Common myeloid progenitor, CD34-positive (primary cell): Measurements from ENCODE around the gene GRIK4.

Experiments
- CTCF ChIA-PET: fragments of 350-600 bp; sonication (Branson Sonifier 250); formaldehyde crosslinking; loops from one replicate; lab custom pipeline; 2021; ENCODE audit warnings: antibody characterized with exemption; lab: Charles Lee
- POLR2A ChIA-PET: fragments of 350-600 bp; sonication (Branson Sonifier 250); formaldehyde crosslinking; loops from one replicate; lab custom pipeline; 2021; ENCODE audit warnings: antibody characterized with exemption; lab: Charles Lee
- DNase-seq, 3 donors: peaks; one replicate each; pipeline versions ENCODE4 v3.0.0 to v3.0.0-alpha.2; 2013
- H3K27ac ChIP-seq, 2 experiments: 1 replicate in 1 of 2; 2 replicates in 1 of 2; pipeline ENCODE4 v1.7.0; 2013; ENCODE audit warnings: inconsistent platforms in 2 of 2, low read length in 2 of 2, mild to moderate bottlenecking in 2 of 2, low read depth in 1 of 2, moderate library complexity in 1 of 2; ENCODE audit not compliant: severe bottlenecking in 2 of 2, insufficient read depth in 1 of 2, poor library complexity in 1 of 2
- H3K27me3 ChIP-seq, 5 experiments: replicated peaks in 2 of 5; 1 replicate in 3 of 5; 2 replicates in 2 of 5; pipeline versions ENCODE4 v1.6.1 to v1.7.0; 2013; ENCODE audit warnings: low read length in 4 of 5, mild to moderate bottlenecking in 2 of 5, moderate library complexity in 2 of 5, inconsistent platforms in 1 of 5; ENCODE audit not compliant: insufficient read depth in 5 of 5, control insufficient read depth in 4 of 5
- H3K36me3 ChIP-seq, 4 experiments: 1 replicate in 2 of 4; 2 replicates in 2 of 4; pipeline versions ENCODE4 v1.6.1 to v1.7.0; 2013; ENCODE audit warnings: low read length in 3 of 4, control low read depth in 1 of 4, mild to moderate bottlenecking in 1 of 4; ENCODE audit not compliant: control insufficient read depth in 4 of 4, insufficient read depth in 4 of 4
- H3K4me1 ChIP-seq, 4 experiments: 1 replicate in 3 of 4; 2 replicates in 1 of 4; pipeline versions ENCODE4 v1.6.1 to v1.7.1; 2013; ENCODE audit warnings: low read length in 3 of 4, mild to moderate bottlenecking in 3 of 4, control low read depth in 1 of 4, inconsistent platforms in 1 of 4, moderate library complexity in 1 of 4; ENCODE audit not compliant: control insufficient read depth in 4 of 4, insufficient read depth in 4 of 4; ENCODE audit errors: control extremely low read depth in 1 of 4
- H3K4me3 ChIP-seq, 7 experiments: 1 replicate in 4 of 7; 2 replicates in 3 of 7; pipeline versions ENCODE4 v1.5.1 to v1.7.0; 2013; ENCODE audit warnings: mild to moderate bottlenecking in 7 of 7, low read length in 6 of 7, moderate library complexity in 6 of 7, inconsistent platforms in 2 of 7, low read depth in 2 of 7, control low read depth in 1 of 7; ENCODE audit not compliant: insufficient read depth in 4 of 7, control insufficient read depth in 1 of 7; ENCODE audit errors: extremely low read depth in 1 of 7
- H3K9me3 ChIP-seq, 5 experiments: 1 replicate in 4 of 5; 2 replicates in 1 of 5; pipeline versions ENCODE4 v1.6.1 to v1.7.1; 2013; ENCODE audit warnings: low read length in 4 of 5, mild to moderate bottlenecking in 2 of 5, inconsistent platforms in 1 of 5, low read depth in 1 of 5, moderate library complexity in 1 of 5; ENCODE audit not compliant: control insufficient read depth in 4 of 5, insufficient read depth in 2 of 5; ENCODE audit errors: control extremely low read depth in 1 of 5
- WGBS: methylation state at CpG from one replicate; pipeline ENCODE4 v1.1.5; 2013; ENCODE audit not compliant: insufficient coverage; 5-methylcytosine and 5-hydroxymethylcytosine counted together

The GRIK4 gene

DNA sequence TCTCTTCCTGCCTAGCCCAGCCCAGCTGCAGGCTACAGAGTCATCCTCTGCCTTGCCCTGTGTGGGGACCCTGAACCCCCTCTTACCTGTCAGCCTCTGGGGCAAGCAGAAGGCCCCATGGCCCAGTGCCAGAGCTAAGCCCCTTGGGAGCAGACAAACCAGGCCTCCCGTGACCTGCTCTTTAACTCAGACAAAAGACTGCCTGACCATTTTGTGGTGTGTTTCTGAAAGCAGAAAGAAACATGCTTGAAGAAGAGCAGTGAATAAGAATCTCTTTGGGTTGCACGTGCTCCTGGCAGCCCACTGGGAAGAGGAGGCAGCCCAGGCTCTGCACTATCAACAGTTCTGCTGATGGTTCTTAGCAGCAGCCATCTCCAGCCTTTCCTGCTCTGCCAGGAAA is 118.6 kb downstream of the GRIK4 start:
- CTCF ChIA-PET: interaction anchor here (1.2 kb wide), 1 partner anchor 9 kb away, joined by 3 read pairs; no protein-coding TSS in a partner anchor
- Histone ChIP-seq H3K27ac (no peak overlapping the region), H3K4me3 (no peak overlapping the region), H3K36me3 (no peaks in the 10 kb centered on the region), H3K4me1 (peaks cover 0 to 20% (median 6%) of the 10 kb centered on the region in 4 experiments), H3K9me3 (no peaks in the 10 kb centered on the region), H3K27me3 (peaks cover 0 to 12% (median 0%) of the 10 kb centered on the region in 5 experiments)
- WGBS: 87% methylated on average over 2 of the region's 2 CpGs
- no peak for DNase-seq
- POLR2A ChIA-PET: no interaction called here

GRCh38 chr11:120632579-120632978 is 121.0 kb downstream of the GRIK4 start:
- peak in 2 of 3 donors; percentile 38 to 52 for DNase-seq
- Histone ChIP-seq H3K9me3 (no peaks in the 10 kb centered on the region), H3K27ac (no peak overlapping the region), H3K4me1 (peaks cover 0 to 27% (median 9%) of the 10 kb centered on the region in 4 experiments), H3K4me3 (no peak overlapping the region), H3K27me3 (peaks cover 0 to 10% (median 0%) of the 10 kb centered on the region in 5 experiments), H3K36me3 (no peaks in the 10 kb centered on the region)
- POLR2A ChIA-PET: no interaction called here
- CTCF ChIA-PET: interaction anchor here (0.9 to 2.5 kb wide), 6 partner anchors 9 to 121 kb away, joined by 3 to 10 read pairs (median 4); partner anchors contain the start of gene GRIK4
- 81% methylated on average over 3 of the region's 3 CpGs for WGBS

DNA sequence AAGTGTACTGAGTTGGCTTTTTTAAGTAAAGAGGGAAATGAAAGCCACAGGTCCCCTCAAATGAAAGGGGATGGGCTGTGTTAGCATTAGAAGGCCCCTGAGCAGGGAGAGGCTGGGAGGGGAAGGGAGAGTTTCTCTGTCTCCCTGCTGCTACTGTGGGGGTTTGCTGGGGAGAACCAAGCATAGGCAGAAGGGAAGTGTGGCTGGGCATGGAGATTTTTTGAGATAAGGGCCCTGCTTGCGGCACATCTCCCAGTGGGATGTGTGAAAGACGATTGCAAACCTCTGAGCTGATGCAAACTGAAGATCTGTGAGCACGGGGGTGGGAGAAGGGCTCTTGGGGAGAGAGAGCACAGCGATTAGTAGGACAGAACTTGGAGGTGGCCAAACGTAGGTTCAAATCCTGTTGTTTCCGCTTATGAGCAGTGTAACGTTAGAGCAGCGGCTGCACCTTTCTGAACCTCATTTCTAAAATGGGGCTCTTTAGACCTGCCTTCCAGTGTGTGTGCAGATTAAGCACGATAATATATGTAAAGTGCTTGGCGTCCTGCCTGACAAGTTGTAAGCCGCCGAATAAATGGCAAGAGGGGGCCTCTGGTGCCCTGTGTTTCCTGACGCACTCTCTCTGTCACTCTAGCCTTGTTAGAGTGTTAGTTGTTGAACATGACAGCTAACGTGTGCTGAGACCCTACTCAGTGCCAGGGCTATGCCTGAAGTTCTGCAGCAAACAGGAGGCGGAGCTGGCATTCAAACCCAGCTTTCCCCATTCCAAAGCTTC is 122.3 kb downstream of the GRIK4 start:
- no peaks in the 10 kb centered on the region for H3K9me3 ChIP-seq
- no peak overlapping the region for H3K27ac ChIP-seq
- ChIA-PET POLR2A (no interaction called here), CTCF (interaction anchor here (0.7 kb wide), 1 partner anchor 13 kb away, joined by 3 read pairs; no protein-coding TSS in a partner anchor)
- H3K27me3 ChIP-seq: peaks cover 0 to 10% (median 0%) of the 10 kb centered on the region in 5 experiments
- peaks cover 0 to 27% (median 9%) of the 10 kb centered on the region in 4 experiments for H3K4me1 ChIP-seq
- peak overlapping the region in 1 of 7 experiments; percentile 2 for H3K4me3 ChIP-seq
- DNase-seq: peak in 2 of 3 donors; percentile 31 to 54
- H3K36me3 ChIP-seq: no peaks in the 10 kb centered on the region
- 9% methylated on average over 14 of the region's 15 CpGs for WGBS

GRCh38 chr11:120634706-120635105 is 123.2 kb downstream of the GRIK4 start:
- Histone ChIP-seq H3K4me1 (peaks cover 0 to 27% (median 9%) of the 10 kb centered on the region in 4 experiments), H3K27me3 (peaks cover 0 to 10% (median 0%) of the 10 kb centered on the region in 5 experiments), H3K36me3 (no peaks in the 10 kb centered on the region), H3K9me3 (no peaks in the 10 kb centered on the region), H3K27ac (no peak overlapping the region), H3K4me3 (no peak overlapping the region)
- POLR2A ChIA-PET: no interaction called here
- WGBS: 79% methylated on average over 12 of the region's 13 CpGs
- CTCF ChIA-PET: no interaction called here
- DNase-seq: no peak

- Histone ChIP-seq H3K4me3 (no peak overlapping the region), H3K27me3 (peaks cover 0 to 10% (median 0%) of the 10 kb centered on the region in 5 experiments), H3K9me3 (no peaks in the 10 kb centered on the region), H3K36me3 (no peaks in the 10 kb centered on the region), H3K27ac (no peak overlapping the region), H3K4me1 (peaks cover 0 to 27% (median 9%) of the 10 kb centered on the region in 4 experiments)
- ChIA-PET CTCF (no interaction called here), POLR2A (no interaction called here)
- WGBS: 8% methylated on average over 4 of the region's 9 CpGs
- DNase-seq: peak in 2 of 3 donors; percentile 31 to 55
Measured at GRCh38 chr11:120635136-120635810, 123.7 kb downstream of the GRIK4 start.

- no peak for DNase-seq
- Histone ChIP-seq H3K4me1 (peaks cover 0 to 27% (median 9%) of the 10 kb centered on the region in 4 experiments), H3K36me3 (no peaks in the 10 kb centered on the region), H3K27me3 (peaks cover 0 to 12% (median 0%) of the 10 kb centered on the region in 5 experiments), H3K4me3 (no peak overlapping the region), H3K27ac (no peak overlapping the region), H3K9me3 (no peaks in the 10 kb centered on the region)
- WGBS: 87% methylated on average over 5 of the region's 6 CpGs
- ChIA-PET POLR2A (interaction anchor here (0.6 kb wide), 1 partner anchor 83 kb away, joined by 3 read pairs; no protein-coding TSS in a partner anchor), CTCF (no interaction called here)
Measured at GRCh38 chr11:120637131-120637530, 125.6 kb downstream of the GRIK4 start.
